Measurements from ENCODE around the gene KIF26A.

- TF ChIP-seq, protein P1, sequence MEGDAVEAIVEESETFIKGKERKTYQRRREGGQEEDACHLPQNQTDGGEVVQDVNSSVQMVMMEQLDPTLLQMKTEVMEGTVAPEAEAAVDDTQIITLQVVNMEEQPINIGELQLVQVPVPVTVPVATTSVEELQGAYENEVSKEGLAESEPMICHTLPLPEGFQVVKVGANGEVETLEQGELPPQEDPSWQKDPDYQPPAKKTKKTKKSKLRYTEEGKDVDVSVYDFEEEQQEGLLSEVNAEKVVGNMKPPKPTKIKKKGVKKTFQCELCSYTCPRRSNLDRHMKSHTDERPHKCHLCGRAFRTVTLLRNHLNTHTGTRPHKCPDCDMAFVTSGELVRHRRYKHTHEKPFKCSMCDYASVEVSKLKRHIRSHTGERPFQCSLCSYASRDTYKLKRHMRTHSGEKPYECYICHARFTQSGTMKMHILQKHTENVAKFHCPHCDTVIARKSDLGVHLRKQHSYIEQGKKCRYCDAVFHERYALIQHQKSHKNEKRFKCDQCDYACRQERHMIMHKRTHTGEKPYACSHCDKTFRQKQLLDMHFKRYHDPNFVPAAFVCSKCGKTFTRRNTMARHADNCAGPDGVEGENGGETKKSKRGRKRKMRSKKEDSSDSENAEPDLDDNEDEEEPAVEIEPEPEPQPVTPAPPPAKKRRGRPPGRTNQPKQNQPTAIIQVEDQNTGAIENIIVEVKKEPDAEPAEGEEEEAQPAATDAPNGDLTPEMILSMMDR (IDR thresholded peaks at IDR 0.05): no peak
- TF ChIP-seq POLR2A (IDR thresholded peaks at IDR 0.05): no peak
Observed at GRCh38 chr14:104161602-104162367, 23.4 kb downstream of the KIF26A start.

All from lower leg skin (tissue), 3 donors.